ENCODE measurements around the gene MBP.

The MBP gene

DNA sequence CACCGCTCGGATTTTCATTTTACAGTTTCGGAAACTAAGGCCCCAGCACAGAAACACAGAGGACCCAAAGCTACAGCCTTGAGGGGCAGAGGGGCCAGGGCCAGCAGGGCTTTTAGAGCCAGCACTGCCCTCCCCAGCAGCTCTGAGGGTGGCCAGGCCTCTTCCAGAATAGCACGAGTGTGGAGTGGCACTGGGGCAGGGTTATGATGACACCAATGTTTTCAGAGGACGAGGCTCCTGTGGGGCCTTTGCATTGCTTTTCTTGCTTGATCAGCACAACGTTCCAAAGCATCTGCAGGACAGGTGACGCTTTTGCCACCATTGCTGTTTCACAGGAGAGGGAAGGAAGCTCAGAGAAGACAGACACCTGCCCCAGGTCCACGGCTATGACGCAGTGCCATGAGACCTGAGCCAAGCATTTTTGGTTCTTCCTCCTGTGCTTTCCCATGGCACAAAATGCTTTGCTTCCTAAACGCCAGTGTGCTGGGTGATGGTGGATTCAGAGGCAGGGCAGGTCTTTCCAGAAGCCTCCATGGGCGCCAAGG is 126.9 kb downstream of the MBP start:
- H4K20me1 ChIP-seq (ENCODE audit: insufficient read depth, low read length) = no peaks in the 10 kb centered on the region
- no peaks in the 10 kb centered on the region for H3K9me3 ChIP-seq (ENCODE audit: low read length)
- peak overlapping the region; percentile 55; the same call in 1 of the 2 replicates for H3K4me2 ChIP-seq (ENCODE audit: low read length)
- TF ChIP-seq, protein P1, sequence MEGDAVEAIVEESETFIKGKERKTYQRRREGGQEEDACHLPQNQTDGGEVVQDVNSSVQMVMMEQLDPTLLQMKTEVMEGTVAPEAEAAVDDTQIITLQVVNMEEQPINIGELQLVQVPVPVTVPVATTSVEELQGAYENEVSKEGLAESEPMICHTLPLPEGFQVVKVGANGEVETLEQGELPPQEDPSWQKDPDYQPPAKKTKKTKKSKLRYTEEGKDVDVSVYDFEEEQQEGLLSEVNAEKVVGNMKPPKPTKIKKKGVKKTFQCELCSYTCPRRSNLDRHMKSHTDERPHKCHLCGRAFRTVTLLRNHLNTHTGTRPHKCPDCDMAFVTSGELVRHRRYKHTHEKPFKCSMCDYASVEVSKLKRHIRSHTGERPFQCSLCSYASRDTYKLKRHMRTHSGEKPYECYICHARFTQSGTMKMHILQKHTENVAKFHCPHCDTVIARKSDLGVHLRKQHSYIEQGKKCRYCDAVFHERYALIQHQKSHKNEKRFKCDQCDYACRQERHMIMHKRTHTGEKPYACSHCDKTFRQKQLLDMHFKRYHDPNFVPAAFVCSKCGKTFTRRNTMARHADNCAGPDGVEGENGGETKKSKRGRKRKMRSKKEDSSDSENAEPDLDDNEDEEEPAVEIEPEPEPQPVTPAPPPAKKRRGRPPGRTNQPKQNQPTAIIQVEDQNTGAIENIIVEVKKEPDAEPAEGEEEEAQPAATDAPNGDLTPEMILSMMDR (IDR thresholded peaks at IDR 0.05; ENCODE audit: low read length) = no peak
- TF ChIP-seq EZH2 (IDR thresholded peaks at IDR 0.05; ENCODE audit: borderline replicate concordance, low read length) = no peak
- no peaks in the 10 kb centered on the region for H3K9me2 ChIP-seq (ENCODE audit: low read depth, low read length)
- peaks cover 72% of the 10 kb centered on the region for H3K4me1 ChIP-seq (ENCODE audit: insufficient read depth, low read length, severe bottlenecking)
- peak overlapping the region; percentile 81 for H3K27ac ChIP-seq (ENCODE audit: low read depth, low read length, poor library complexity, severe bottlenecking)
- H3K4me3 ChIP-seq (ENCODE audit: low read depth, low read length, poor library complexity, severe bottlenecking) = no peak overlapping the region
- H3K79me2 ChIP-seq (ENCODE audit: insufficient read depth, low read length) = no peaks in the 10 kb centered on the region
- no peaks in the 10 kb centered on the region; the same call in 1 of the 2 replicates for H3K36me3 ChIP-seq (ENCODE audit: insufficient read depth, low read length)
- no peak overlapping the region for H2AFZ ChIP-seq (ENCODE audit: low read length)
- H3K9ac ChIP-seq (ENCODE audit: low read length) = no peak overlapping the region; the same call in 1 of the 2 replicates
- H3K27me3 ChIP-seq (ENCODE audit: insufficient read depth, low read length) = no peaks in the 10 kb centered on the region
- H3F3A ChIP-seq (ENCODE audit: insufficient read depth, low read length) = no peaks in the 10 kb centered on the region

DNA sequence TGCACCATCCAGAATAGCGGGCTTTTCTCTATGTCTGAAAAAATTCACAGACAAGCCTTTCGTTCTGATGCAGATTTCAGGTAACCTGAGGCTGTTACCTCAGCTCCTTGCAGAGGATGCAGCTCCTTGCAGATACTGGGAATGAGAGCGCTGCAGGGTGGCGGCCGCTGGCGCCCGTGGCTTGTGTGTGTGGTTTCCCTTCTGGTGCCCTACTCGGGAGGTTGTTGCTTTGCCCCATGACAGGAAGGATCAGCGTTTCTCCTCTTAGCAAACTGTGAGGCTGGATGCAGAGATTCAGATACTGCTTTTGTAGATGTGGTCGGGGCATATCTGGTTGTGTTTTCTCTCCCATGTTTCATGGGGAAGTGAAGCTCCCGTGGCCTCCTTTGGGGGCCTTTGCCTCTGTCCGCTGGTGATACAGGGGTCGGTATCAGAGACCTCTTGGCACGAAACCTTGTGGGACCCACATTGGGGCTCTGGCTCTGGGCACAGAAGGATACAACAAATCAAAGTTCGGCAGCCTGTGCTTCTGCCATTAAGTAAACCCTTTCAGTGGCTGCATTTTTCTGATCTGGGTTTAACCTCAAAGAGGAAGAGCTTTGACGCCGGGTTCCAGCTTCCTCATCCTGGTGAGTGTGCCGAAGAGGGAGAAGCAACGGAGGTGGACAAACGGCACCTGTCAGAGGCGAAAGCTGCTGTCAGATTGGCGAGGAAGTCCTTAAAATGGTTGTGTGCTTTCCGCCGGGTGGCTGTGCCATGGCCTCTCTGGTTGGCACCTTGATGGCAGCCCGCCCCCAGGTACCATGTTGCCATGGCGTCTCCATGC is 127.8 kb downstream of the MBP start:
- Histone ChIP-seq H4K20me1 (ENCODE audit: insufficient read depth, low read length) (no peaks in the 10 kb centered on the region), H3K4me1 (ENCODE audit: insufficient read depth, low read length, severe bottlenecking) (peaks cover 79% of the 10 kb centered on the region), H3K4me2 (ENCODE audit: low read length) (peak overlapping the region; percentile 55), H3K9me3 (ENCODE audit: low read length) (no peaks in the 10 kb centered on the region), H3K27ac (ENCODE audit: low read depth, low read length, poor library complexity, severe bottlenecking) (peak overlapping the region; percentile 81), H3K9me2 (ENCODE audit: low read depth, low read length) (no peaks in the 10 kb centered on the region), H3K9ac (ENCODE audit: low read length) (peak overlapping the region; percentile 42; the same call in 1 of the 2 replicates), H3K36me3 (ENCODE audit: insufficient read depth, low read length) (no peaks in the 10 kb centered on the region; the same call in 1 of the 2 replicates), H3K79me2 (ENCODE audit: insufficient read depth, low read length) (no peaks in the 10 kb centered on the region), H3F3A (ENCODE audit: insufficient read depth, low read length) (no peaks in the 10 kb centered on the region), H3K27me3 (ENCODE audit: insufficient read depth, low read length) (no peaks in the 10 kb centered on the region), H3K4me3 (ENCODE audit: low read depth, low read length, poor library complexity, severe bottlenecking) (peak overlapping the region; percentile 19), H2AFZ (ENCODE audit: low read length) (no peak overlapping the region)
- TF ChIP-seq EZH2 (IDR thresholded peaks at IDR 0.05; ENCODE audit: borderline replicate concordance, low read length) = no peak
- TF ChIP-seq, protein P1 (IDR thresholded peaks at IDR 0.05; ENCODE audit: low read length) = no peak

DNA sequence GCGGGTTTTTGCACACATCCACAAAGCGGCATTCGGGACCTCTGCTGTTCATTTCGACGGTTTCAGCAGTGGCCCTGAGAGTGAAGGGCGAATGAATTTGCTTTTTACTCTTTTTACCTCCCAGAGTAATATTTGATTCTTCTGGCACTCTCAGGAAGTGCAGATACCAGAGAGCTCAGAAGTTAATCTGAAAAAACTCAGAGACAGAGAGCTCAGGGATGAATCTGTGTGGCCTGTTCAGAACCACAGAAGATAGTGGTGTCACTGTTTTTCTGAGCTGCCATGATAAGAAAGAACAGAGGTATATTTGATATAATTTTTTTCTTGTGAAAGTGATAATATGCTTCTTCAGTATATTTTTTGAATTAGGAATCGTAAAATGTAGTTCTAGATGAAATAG is 129.3 kb downstream of the MBP start:
- H3K27me3 ChIP-seq (ENCODE audit: insufficient read depth, low read length) = no peaks in the 10 kb centered on the region

More for the DNA sequence above, 129.3 kb downstream of the MBP start:
- no peaks in the 10 kb centered on the region for H3K36me3 ChIP-seq (ENCODE audit: insufficient read depth, low read length)
- H2AFZ ChIP-seq (ENCODE audit: low read length) = no peak overlapping the region
- no peaks in the 10 kb centered on the region for H3K9me3 ChIP-seq (ENCODE audit: low read length)
- H3K79me2 ChIP-seq (ENCODE audit: insufficient read depth, low read length) = no peaks in the 10 kb centered on the region
- no peak overlapping the region for H3K4me3 ChIP-seq (ENCODE audit: low read depth, low read length, poor library complexity, severe bottlenecking)
- peak overlapping the region; percentile 8; the same call in 1 of the 2 replicates for H3K9ac ChIP-seq (ENCODE audit: low read length)
- no peaks in the 10 kb centered on the region for H4K20me1 ChIP-seq (ENCODE audit: insufficient read depth, low read length)
- H3F3A ChIP-seq (ENCODE audit: insufficient read depth, low read length) = no peaks in the 10 kb centered on the region
- H3K4me1 ChIP-seq (ENCODE audit: insufficient read depth, low read length, severe bottlenecking) = peaks cover 79% of the 10 kb centered on the region
- H3K9me2 ChIP-seq (ENCODE audit: low read depth, low read length) = no peaks in the 10 kb centered on the region
- TF ChIP-seq, protein P1 (IDR thresholded peaks at IDR 0.05; ENCODE audit: low read length) = no peak
- no peak for TF ChIP-seq EZH2 (IDR thresholded peaks at IDR 0.05; ENCODE audit: borderline replicate concordance, low read length)
- H3K4me2 ChIP-seq (ENCODE audit: low read length) = peak overlapping the region; percentile 15; the same call in 1 of the 2 replicates
- peak overlapping the region; percentile 81 for H3K27ac ChIP-seq (ENCODE audit: low read depth, low read length, poor library complexity, severe bottlenecking)
